Kidney (tissue), 14 donors: ENCODE measurements around the gene EML5. TPM values are rescaled to one million over a fixed set of nuclear protein-coding genes. Genes with fewer than 3 reads are reported as not detected.

Source experiments
- DNase-seq, 5 donors: peaks; one replicate each; pipeline ENCODE4 v3.0.0-alpha.2; 2013 to 2020
- FAIRE-seq: peaks from 2 replicates; lab custom pipeline; 2012; peaks lifted over from hg19 to GRCh38; lab: Jason Lieb, UNC
- H3K27ac ChIP-seq, 2 donors: one replicate each; pipeline ENCODE4 v1.7.0; 2013; ENCODE audit warnings: low read depth in 2 of 2, low read length in 2 of 2, inconsistent platforms in 1 of 2
- H3K27me3 ChIP-seq: one replicate; pipeline ENCODE4 v1.7.1; 2013; ENCODE audit warnings: low read length, inconsistent platforms; ENCODE audit not compliant: control insufficient read depth, insufficient read depth
- H3K36me3 ChIP-seq, 3 donors: one replicate each; pipeline versions ENCODE4 v1.7.0 to v1.7.1; 2013; ENCODE audit warnings: low read length in 3 of 3, control low read depth in 1 of 3, inconsistent platforms in 1 of 3; ENCODE audit not compliant: insufficient read depth in 3 of 3, control insufficient read depth in 2 of 3
- H3K4me1 ChIP-seq, 3 donors: one replicate each; pipeline versions ENCODE4 v1.7.0 to v1.7.1; 2013; ENCODE audit warnings: low read length in 3 of 3, inconsistent platforms in 1 of 3, low read depth in 1 of 3; ENCODE audit not compliant: control insufficient read depth in 2 of 3, insufficient read depth in 2 of 3
- H3K4me3 ChIP-seq, 3 donors: one replicate each; pipeline versions ENCODE4 v1.7.0 to v1.8.1; 2013; ENCODE audit warnings: low read length in 3 of 3, control low read depth in 1 of 3, inconsistent platforms in 1 of 3
- H3K9ac ChIP-seq, 3 donors: one replicate each; pipeline versions ENCODE4 v1.7.0 to v1.7.1; 2013; ENCODE audit warnings: low read length in 3 of 3, control low read depth in 1 of 3, inconsistent platforms in 1 of 3
- H3K9me3 ChIP-seq, 3 donors: one replicate each; pipeline versions ENCODE4 v1.7.0 to v1.7.1; 2013; ENCODE audit warnings: low read length in 3 of 3, control low read depth in 1 of 3, inconsistent platforms in 1 of 3; ENCODE audit not compliant: control insufficient read depth in 2 of 3, insufficient read depth in 1 of 3
- intact Hi-C: fragments of 100-400 bp; cut with DNase I; formaldehyde crosslinking; loops from one replicate; pipeline ENCODE4 v1.11.1; 2022
- polyA plus RNA-seq: library from polyadenylated mRNA; stranded (reverse); fragments of 350-450 nt; fragmentation: Illumina TruSeq; extraction: RNeasy Lipid Tissue Mini Kit (QIAGEN cat#74804); gene quantifications from one replicate; pipeline ENCODE4 v1.2.3, GENCODE V29; 2014; ENCODE audit warnings: low read depth, low replicate concordance; ENCODE audit not compliant: insufficient read depth
- total RNA-seq: library from RNA; stranded (reverse); fragmentation: NEBNext Ultra II Directional; extraction: Animal tissue kit (Norgen Biotek cat#: 25700); gene quantifications from one replicate; pipeline ENCODE4 v1.2.1, GENCODE V29; 2021
- TF ChIP-seq, protein P1 (sequence below): IDR thresholded peaks from 3 replicates; pipeline ENCODE4 v1.5.1; 2012; ENCODE audit warnings: mild to moderate bottlenecking, moderate library complexity, borderline replicate concordance; ENCODE audit not compliant: insufficient read depth; ENCODE audit errors: extremely low read depth
- donor health status: control.
- donor health status: control.
- donor health status: control.
- donor health status: control.
- donor health status: control.
- donor health status: DM: yes; HTN: yes; CAD: no.
- donor health status: Normal renal cell carcinoma (clear cell type).

The EML5 gene
- total and polyA plus RNA-seq, 2 donors from 2014 or later: 0.26 to 2.8 TPM

DNA sequence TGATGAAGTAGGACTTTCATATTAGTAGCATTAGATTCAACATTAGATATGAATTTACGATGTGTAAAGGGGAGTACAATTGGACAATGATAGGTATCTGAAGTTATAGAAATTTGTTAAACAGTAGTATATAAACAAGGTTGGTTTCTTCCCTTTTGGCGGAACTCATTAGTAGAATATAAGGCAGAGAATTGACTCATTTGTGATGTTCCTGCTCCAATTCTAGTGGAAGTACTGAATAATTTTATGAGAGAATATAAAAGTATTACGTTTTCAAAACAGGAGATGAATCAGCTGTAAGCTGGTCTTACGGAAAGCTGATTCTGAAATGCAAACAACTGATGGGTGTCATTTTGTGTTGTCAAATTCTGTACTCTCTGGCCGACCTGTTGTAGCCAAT is 216.5 kb downstream of the EML5 start:
- FAIRE-seq (no peak), DNase-seq (no peak)
- Histone ChIP-seq H3K4me3 (no peak overlapping the region), H3K27ac (no peak overlapping the region), H3K9ac (no peak overlapping the region), H3K4me1 (no peaks in the 10 kb centered on the region), H3K9me3 (no peaks in the 10 kb centered on the region), H3K27me3 (no peaks in the 10 kb centered on the region), H3K36me3 (peaks cover 16 to 58% (median 23%) of the 10 kb centered on the region in 3 donors)
- intact Hi-C loops: no loop called here
- TF ChIP-seq, protein P1, sequence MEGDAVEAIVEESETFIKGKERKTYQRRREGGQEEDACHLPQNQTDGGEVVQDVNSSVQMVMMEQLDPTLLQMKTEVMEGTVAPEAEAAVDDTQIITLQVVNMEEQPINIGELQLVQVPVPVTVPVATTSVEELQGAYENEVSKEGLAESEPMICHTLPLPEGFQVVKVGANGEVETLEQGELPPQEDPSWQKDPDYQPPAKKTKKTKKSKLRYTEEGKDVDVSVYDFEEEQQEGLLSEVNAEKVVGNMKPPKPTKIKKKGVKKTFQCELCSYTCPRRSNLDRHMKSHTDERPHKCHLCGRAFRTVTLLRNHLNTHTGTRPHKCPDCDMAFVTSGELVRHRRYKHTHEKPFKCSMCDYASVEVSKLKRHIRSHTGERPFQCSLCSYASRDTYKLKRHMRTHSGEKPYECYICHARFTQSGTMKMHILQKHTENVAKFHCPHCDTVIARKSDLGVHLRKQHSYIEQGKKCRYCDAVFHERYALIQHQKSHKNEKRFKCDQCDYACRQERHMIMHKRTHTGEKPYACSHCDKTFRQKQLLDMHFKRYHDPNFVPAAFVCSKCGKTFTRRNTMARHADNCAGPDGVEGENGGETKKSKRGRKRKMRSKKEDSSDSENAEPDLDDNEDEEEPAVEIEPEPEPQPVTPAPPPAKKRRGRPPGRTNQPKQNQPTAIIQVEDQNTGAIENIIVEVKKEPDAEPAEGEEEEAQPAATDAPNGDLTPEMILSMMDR: no peak

DNA sequence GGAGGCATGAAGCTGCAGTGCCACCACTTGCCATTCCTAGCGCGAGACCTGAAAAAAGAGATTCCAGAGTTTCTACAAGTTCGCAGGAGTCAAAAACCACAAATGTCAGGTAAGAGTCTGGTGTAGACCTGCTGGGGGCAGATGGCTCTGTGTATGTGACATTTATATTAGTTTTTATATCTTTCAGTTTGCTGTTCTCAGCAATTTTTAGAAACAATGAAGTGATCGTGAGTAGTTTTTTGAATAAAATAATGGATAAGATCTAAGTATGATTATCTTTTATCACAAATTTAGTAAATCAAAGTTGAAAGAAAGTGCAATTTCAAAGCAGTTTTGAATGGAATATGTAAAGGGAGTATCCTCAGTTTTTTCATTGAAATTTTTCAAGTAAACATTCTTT is 220.6 kb downstream of the EML5 start:
- TF ChIP-seq, protein P1: no peak
- Histone ChIP-seq H3K27ac (no peak overlapping the region), H3K4me1 (no peaks in the 10 kb centered on the region), H3K4me3 (no peak overlapping the region), H3K27me3 (no peaks in the 10 kb centered on the region), H3K9me3 (no peaks in the 10 kb centered on the region), H3K36me3 (peaks cover 19 to 68% (median 28%) of the 10 kb centered on the region in 3 donors), H3K9ac (no peak overlapping the region)
- intact Hi-C loops: no loop called here
- DNase-seq (no peak), FAIRE-seq (no peak)

DNA sequence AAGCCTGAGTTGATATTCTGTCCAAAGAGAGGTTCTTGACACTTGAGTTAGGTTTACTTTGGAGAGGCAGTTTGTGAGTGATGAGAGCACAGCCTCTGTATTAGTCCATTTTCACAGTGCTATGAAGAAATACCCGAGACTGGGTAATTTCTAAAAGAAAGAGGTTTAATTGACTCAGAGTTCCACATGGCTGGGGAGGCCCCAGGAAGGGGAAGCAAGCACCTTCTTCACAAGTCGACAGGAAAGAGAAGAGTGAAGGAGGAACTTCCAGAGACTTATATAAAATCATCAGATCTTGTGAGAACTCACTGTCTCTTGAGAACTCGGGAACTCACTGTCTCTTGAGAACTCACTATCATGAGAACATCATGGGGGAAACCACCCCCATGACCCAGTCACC is 224.6 kb downstream of the EML5 start:
- intact Hi-C loops: no loop called here
- H3K9me3 ChIP-seq: no peaks in the 10 kb centered on the region
- H3K4me1 ChIP-seq: peaks cover 0 to 6% (median 6%) of the 10 kb centered on the region in 3 donors
- peaks cover 17 to 44% (median 17%) of the 10 kb centered on the region in 3 donors for H3K36me3 ChIP-seq
- no peak for FAIRE-seq
- no peaks in the 10 kb centered on the region for H3K27me3 ChIP-seq
- TF ChIP-seq, protein P1: no peak
- H3K9ac ChIP-seq: no peak overlapping the region
- H3K27ac ChIP-seq: no peak overlapping the region
- no peak for DNase-seq
- no peak overlapping the region for H3K4me3 ChIP-seq

DNA sequence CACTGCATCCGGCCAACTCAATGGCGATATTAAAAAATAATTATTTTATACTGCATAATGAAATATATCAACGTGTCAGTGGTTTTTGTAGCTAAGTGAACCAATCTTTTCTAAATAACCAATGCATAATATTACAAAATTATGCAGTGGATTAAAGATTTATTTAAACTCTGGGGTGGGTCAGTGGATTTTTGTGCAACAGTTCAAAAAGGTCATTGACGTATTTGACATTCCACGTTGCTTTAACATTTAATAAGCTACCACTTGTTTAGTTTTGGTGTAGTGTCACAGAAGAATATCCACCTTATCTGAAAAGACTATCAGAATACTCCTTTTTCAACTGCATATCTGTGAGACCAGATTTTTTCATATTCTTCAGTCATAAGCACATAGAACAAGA is 227.3 kb downstream of the EML5 start:
- no peaks in the 10 kb centered on the region for H3K27me3 ChIP-seq
- no peak for DNase-seq
- H3K36me3 ChIP-seq: peaks cover 9 to 28% (median 12%) of the 10 kb centered on the region in 3 donors
- H3K9ac ChIP-seq: no peak overlapping the region
- intact Hi-C loops: no loop called here
- H3K9me3 ChIP-seq: no peaks in the 10 kb centered on the region
- TF ChIP-seq, protein P1: no peak
- no peak overlapping the region for H3K27ac ChIP-seq
- H3K4me1 ChIP-seq: peaks cover 0 to 11% (median 6%) of the 10 kb centered on the region in 3 donors
- H3K4me3 ChIP-seq: no peak overlapping the region
- FAIRE-seq: no peak
